ENCODE data around the gene ZMYND10.

ZMYND10 gene

DNA sequence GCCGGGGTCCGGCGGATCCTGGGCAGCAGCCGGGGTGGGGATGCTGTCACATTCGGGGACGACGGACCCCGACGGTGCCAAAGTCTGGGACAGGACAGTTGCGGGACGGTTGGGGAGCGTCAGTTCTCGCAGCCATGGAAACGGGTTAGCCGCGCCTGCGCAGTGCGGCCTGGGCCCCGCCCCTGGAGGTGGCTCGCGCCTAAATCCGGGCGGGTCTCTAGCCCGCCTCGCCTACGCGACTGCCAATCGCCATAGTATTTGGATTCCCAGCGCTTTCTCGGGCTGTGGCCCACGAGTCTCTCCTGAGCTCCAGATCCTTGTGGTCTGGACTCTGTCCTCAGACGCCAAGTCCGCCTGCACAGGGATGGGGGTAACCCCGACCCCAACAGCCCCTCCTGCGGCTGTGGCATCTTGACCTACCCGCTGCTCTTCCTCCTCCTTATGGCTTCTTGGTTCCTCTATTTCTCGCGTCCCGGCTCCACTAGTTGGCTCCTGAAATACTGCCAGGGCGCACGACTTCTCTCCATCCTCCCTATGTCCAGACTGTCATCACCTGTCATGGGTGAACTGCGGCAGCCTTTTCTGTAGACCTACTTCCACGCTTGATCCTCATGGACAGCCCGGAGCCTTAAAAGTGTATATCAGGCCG is at the start of gene ZMYND10:
ZMYND10 (minus strand) TSS at position 147 of the 649 bp plus-strand sequence. CDS start 153 bp downstream, outside the sequence.
- peak in 1 of 2 experiments; percentile 36 for DNase-seq

DNA sequence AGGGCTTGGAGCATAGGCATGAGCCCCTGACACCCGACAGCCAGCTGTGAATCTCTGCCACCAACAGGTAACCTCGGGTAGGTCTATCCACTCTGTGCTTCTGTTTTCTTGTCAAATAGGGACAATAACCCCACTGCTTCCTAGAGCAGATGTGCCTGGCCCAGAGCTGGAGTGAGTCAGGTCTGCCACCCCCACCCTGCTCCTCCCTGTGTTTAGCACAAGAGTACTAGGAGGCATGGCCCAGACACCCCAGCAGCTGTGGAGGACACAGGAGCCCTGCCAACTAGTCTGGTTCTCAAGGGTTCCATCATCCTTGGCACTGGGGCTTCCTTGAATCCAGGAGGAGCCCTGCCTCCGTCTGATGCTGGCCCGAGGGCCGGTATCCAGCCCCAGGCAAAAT is 47.5 kb upstream of the ZMYND10 start:
- no peak for DNase-seq

DNA sequence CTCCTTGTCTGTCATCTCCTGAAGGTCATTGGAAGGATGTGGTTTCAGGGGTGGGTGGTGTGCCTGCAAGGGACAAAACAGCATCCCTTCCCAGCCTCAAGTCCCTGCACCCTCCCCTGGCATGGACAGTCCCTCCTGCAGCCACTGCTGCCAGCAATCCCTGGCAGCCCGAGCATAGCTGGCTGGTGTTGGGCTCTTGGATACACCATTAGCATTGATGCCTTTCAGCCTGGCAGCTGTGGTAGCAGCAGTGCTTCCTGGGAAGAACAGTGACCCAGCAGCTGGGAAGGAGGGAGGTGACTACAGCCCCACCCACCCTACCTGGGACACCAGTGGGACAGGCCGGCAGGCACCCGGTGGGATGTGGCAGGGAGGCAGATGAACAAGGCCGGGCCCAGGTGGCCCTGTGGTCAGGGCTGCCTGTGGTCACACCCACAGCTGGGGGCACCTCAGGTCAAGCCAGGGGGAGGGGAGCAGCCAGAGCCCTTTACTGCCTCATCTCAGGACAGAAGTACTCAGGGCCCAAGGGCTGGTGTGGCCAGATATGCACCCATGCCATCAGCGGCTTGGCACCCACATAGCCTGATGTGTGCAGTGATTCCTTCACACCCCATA is 46.7 kb upstream of the ZMYND10 start:
- no peak for DNase-seq

DNA sequence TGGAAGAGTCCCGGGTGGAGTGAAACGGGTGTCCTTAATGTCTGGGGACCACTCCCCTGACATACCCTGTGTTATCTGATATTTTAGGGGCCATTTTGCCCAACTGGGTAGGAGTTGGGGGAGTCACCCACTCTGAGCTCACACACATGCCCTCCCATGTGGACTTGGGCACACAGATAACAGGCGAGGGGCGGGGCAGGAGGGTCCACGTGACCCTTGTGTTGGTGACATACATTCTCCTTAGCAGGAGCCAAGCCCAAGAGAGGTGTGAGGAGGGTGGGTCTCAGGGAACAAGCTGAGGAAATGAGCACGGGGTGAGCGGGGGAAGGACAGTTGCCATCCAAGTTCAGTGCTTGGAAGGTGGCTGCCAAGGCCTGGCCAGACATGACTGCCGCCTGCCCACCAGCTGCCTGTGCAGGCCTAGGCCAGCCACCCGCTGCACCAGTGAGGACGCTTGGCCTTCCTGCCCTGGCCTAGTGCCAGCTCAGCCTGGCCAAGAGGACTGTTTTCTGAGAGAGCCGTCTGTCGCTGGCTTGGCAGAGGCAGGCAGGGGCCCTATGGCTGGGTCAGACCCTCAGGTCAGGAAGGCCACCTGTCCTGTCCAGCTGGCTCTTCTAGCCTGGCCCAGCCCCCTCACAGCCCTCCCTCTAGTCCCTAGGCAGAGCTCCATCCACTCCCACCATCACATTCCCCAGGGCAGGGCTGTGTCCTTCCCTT is 45.1 kb upstream of the ZMYND10 start:
- DNase-seq, result no peak

DNA sequence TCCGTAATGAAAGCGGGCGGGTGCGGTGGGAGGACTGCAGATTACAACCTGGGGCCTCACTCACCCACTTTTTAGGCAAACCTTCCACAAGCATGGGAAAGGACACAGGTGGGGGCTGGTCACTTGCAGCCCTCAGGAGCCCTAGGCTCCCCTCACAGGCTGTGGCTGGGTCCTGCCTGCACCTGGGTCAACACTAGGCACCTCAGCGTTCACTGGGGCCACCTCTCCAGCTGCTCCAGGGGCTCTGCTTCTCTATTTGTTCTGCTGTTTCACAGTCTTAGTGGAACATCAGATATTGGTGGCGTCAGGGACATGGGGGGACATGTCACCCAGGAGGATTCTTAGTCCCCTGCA is 43.9 kb upstream of the ZMYND10 start:
- no peak for DNase-seq

DNA sequence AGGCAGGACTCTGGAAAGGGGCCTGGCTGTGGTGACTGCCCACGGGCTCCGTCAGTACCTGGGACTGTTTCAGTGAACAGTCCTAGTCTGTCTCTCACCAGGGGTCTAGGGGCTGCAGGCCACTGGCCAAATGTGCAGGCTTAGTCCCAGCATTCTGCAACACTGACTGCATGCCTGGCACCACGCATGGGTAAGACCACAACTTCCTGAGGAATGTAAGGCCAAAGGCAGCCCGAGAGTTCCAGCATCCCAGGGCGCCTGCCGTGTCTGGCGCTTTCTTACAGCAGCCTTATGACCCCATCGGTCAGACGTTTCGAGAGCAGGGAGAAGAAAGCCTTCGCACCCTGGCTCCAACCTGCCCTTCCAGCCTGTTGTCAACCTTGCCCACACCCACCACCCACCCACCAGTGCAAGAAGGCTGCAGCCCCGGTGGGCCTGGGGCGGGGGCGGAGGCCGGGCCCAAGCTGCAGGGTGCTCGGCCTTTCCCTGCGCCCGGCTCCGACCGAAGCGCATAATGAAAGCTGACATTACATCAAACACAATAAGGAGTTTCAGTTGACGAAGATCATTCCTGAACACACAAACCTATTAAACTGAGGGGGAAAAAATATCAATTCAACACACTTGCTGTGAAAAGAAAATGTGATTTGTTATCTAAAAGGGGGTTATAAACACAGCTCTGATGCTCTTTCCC is 43.3 kb upstream of the ZMYND10 start:
- no peak for DNase-seq

DNA sequence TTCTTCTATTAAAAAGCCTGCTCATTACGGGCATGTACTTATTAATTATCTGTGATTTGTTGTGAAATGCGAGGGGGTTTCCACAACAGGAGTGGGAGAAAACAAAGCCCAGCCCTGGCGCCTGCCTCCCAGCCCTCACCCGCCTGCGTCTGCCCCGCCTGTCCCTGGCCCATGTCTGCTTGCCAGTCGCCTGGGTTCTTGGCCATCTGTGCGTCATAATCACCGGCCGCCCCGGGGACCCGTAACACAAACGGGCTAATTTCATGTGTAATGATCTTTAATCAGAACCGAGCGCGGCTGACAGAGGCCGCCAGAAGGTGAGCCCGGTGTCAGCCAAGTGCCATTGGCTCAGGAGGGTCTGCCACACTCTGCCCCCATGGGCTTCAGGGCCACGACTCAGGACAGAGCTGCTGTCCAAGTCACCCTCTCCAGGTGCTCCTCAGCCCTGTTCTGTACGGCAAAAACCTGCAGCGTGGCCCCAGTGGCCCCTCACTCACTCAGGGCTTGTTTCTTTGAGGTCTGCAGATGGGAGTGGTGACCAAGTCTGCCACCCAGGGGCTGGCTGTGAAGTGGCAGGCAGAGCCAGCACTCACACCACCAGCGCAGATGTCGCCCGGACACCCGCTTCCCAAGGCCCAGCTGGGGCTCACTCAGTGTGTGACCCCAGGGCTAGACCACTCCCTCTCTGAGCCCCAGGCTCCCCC is 42.6 kb upstream of the ZMYND10 start:
- DNase-seq, result no peak

DNA sequence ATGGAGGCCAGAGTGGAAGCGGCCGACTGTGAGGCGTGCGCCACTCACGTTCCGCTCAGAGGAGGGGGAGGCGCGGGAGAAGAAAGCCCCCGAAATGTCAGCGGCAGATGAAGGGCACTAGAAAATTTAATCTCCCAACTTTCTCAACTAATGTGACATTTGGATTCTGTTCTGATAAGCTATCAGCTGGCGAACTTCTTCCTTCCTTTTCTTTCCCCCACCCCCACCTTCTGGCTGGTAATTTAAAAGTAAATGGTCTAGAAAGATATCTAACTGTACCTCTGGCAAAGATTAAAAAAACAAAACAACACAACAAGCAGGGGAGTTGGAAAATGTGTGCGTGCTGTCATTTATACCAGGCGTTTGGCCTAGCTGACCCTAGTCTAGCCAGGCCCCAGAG is 40.2 kb upstream of the ZMYND10 start:
- no peak for DNase-seq

DNA sequence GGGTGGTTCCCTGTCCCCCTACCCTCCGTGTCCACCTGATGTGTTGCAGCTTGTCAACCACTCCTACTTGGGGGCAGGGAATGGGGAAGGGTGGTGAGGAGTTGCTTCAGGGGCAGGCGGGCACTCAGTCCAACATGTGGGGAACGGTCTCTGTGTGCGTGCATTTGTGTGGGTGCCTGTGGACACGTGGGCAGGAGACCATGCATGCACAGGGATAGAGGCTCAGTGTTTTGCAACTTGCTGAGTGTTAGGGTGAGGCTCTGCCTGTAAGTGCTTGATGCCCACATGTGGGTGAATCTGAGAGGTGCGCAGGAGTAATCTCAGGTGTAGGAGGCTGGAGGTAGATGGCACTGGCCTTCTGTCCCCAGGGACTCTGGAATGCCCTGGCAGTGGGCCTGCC is 38.2 kb upstream of the ZMYND10 start:
- no peak for DNase-seq

DNA sequence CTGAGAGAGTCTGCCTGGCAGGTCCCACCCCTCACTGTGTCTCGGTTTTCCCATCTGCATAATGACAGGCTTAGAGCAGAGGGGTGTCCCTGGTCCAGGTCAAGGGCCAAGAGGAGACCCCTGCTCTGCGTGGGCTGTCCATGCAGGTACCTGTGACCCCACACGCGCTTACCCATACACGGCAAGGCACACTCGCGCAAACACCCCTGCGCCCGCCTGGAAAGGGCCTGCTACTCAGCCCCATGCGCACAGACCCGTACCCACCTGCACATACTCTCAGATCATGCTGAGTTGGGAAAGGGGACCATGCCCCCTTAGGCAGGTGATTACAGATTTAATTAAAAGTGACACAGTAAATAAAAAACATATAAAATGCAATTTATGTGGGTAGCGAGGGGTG is 37.2 kb upstream of the ZMYND10 start:
- no peak for DNase-seq

DNA sequence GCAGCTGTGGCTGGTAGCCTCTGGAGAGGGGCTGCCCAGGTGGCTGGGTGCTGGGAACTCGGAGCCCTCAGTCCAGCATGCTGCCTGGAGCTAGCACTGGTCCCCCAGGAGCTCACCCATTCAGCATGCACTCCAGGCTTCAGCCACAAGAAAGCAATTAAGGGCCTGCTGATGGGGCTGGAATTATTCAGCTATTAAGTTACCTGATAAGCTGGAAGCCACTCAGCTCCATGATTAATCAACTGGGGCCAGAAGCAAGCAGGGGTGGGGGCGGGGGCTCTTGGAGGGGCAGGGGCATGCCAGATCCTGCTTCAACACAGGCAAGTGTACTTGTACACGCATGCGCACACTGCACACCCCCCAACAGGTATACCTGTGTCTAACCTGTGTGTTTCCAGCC is 35.9 kb upstream of the ZMYND10 start:
- DNase-seq, result no peak

DNA sequence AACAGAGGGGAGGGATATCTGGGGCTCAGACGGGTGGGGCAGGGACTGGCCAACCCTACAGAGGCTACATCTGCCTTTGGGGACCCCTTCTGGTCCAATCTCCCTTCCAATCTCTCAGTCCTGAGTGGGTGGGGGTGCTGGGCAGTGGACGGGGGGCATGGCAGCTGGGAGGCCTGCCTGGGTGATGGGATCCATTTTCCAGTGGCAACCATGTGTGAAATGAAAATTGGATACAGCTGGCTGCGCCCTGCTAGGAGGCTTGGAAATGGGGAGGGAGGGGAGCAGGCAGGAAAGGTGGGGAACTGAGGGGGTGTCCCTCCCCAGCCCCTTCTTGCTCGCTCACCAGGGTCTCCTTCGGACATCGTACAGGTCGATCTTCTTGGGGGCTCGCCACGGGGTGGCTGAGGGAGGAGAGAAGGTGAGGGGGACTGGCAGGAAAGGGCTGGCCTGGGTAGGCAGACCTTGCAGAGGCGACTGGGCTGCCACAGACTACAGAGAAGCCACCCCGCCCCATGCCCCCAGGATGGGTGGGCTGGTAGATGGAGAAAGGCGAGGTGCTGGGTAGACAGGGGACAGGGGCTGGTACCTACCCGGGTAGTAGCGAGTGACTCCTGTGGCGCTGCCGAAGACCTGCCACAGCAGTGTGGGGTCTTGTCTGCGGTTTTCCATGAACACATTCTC is 35.0 kb upstream of the ZMYND10 start:
- DNase-seq, result no peak

DNA sequence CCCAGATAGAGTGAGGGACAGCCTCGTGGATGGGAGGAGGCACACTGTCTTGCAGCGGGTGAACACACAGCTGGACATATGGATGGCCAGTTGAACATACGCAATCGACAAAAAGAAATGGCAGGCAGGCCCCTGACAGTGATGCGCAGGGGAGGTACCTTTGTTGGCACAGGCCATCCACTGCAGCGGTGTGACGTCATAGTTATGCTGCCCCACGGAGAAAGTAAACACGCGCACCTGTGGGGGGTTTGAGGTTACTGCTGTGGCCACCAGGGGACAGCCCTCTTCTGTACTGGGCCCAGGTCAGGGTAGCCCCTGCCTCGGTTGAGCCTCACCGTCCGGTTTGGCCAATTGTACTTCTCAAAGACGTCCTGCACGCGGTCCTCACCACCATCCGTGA is 33.2 kb upstream of the ZMYND10 start:
- DNase-seq, result no peak

DNA sequence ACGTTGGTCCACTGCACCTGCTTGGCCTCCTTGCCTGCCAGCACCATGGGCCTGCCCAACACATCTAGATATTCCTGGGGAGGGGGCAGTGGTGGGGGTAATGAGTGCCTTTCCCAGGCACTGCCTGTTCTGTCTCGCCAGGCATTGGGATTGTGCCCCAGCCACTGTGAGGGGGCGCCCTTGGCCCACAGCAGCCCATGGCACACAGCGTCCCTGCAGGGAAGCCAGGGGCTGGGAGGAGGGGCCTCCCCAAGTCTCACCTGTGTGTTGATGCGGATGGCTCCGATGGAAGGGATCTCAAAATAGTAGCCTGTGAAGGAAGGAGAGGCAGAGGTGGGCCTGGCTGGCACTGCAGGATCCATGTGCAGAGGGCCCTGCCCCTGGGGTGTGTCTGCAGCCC is 32.5 kb upstream of the ZMYND10 start:
- DNase-seq, result no peak

DNA sequence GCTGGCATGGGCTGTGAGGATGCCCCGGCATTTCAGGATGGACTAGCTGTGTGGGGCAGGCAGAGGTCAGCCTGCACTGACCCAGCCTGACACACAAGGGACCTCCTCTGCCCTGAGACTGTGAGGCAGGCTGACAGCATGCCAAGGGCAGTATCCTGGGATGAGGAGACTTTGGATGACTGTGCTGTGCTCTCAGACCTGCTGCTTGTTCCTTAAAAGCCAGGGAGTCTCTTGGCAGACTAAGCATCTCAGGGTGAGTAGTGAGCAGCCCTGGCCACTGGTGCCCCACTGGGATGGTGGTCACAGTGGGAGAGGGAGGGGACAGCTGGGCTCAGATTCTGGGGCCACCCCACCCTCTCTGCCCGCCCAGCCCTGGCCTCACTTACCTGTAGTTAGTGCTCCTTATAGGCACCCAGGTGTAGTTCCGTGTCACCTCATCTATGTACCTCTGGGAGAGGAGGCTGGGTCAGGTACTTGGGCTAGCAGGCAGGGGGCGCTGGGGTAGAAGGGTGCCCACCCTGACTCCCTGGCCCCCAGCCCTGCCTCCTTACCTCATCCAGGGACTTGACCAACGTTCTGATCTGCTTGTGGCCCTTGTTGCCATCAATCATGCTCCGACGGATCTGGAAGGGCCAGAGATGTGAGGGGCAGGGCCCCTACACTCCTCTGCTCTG is 29.9 kb upstream of the ZMYND10 start:
- DNase-seq, result no peak

DNA sequence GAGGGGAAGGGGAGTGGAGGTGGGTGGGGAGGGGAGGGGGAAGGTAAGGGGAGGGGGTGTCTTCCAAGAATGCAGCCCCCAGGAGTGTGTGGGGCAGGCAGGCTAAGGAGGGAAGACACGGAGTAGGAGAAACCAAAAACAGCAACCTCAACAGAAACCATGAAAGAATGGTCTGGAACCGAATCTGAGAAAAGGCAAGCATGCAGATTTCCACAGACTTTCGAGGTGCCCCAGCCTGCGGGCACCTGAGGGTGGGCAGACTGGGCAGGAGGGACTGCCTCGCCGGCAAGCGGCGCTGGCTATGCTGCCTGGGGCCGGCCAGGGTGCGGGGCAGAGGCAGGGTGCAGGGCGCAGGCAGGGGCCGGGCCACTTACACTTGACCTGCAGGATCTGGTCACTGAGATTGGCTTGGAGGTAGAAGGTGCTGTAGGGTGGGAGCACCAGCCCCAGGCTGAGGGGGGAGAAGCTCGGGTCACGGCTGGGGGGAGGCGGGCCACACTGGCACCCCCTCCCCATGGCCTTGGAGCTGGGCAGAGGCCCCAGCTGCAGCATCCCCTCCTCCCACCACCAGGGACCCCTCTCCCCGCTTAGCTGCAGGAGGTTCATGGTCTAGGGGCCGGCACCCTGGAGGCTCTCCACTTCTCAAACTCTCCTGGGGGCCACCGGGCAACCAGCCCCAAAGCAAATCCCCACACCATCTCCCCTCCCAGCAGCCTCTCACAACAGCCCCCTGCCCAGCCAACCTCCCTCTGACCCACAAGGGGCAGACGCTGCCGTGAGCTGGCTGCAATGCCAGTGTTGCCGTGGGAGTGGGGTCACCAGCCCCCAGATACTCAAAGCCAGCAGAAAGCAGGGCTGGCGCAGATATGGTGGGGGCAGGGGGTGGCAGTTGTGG is 29.1 kb upstream of the ZMYND10 start:
- DNase-seq, result no peak

DNA sequence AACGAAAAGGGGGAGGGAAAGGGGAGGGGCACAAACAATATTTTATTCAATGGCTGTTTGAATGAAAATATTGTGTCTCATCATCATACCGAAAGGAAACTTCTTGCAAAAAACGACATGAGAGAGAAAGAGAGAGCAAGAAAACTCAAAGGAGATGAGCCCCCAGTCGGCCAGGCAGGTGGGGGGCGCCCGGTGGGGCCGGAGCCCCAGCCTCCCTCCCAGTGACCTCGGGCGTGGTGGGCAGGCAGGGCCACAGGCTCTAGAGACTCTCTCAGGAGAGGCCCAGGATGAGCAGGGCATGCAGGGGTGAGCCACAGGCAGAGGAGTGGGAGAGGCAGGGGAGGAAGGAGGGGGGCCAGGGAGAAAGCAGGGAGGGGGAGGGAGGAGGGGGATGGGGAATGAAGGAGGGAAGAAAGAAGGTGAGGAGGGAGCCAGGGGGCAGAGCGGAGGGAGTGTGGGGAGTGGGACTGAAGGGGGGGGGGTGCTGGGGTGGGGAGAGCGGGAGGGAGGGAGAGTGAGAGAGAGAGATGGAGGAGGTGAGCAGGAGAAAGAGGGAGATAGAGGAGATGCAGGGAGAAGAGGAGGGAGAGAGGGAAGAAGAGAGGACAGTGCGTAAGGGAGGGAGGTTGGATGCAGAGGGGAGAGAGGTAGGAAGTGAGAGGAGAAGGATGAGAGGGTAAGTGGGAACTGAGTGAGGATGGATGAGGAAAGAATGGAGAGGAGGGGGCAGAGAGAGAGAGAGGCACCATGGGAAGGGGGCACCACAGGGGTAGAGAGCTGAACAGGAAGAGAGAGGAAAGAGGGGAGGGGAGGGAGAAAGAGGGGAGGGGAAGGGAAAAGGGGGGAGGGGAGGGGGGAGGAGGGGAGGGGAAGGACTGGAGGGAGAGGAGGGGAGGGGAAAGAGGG is 27.9 kb upstream of the ZMYND10 start:
- no peak for DNase-seq

DNA sequence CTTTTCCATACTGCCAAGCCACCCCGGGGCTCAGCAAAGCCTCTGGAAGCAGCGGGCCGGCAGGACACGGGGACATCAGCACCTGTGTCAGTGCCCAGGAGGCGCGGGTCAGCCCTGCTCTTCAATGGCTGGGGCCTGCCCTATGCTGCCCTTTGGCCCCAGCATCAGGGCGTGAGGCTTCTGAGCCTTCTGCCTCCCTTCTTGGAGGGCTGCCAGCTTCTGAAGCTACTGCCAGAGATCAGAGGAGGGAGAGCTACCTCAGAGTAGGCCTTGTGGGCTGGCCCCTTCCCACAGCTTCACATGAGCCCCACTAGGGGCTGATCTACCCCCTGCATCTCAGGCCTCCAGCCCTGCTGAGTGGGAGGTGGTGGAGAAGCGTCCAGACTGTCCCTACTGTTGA is 26.8 kb upstream of the ZMYND10 start:
- DNase-seq, result no peak

DNA sequence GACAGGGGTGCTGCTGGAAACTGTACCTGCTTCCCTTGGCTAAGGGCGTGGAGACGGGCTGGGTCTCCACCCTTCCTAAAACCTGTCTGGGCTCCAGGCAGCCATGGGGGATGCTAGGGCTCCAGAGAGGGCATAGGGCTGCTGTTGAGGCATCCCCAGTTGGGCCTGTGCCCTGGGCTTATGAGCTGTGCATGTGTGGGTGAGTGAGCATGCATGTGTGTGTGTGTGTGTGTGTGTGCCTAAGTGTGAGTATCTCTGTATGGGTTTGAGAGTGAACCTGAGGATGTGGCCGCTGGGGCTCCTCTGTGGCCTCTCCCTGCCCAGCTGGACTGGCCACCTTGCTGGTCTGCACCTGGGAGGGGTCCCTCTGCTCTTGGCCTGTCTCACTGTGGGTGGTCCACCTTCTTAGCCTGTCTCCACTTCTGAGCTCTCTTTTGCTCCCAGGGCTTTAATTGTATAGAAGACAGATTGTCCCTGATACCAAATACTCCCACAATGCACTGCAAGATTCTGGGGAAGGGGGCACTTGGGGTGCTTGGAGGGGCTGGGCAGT is 25.7 kb upstream of the ZMYND10 start:
- DNase-seq, result no peak

DNA sequence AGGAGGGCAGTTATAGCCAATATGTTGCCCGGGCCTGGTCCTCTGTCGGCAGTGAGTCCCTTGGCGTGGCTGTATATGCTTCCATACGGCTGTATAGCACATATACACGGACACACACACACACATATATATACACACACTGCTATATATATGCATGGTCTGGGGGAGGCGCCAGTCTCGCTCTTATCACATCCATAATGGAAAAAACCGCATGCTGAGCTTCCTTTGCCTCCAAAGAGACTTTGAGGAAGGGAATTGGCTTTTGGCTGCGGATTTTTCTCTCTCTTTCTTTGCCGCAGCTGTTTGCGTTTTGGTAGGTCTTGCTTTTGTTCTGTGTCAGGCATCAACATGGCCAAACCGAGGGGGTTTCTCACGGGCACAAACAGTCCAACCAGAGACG is 25.1 kb upstream of the ZMYND10 start:
- DNase-seq, result no peak
